ENCODE results near the gene TSTD1.
"Not testable (repeated sequence)": the region's sequence is repeated elsewhere in the genome, so short reads cannot be mapped to it uniquely, and the experiment has no call there.

TSTD1 gene

DNA sequence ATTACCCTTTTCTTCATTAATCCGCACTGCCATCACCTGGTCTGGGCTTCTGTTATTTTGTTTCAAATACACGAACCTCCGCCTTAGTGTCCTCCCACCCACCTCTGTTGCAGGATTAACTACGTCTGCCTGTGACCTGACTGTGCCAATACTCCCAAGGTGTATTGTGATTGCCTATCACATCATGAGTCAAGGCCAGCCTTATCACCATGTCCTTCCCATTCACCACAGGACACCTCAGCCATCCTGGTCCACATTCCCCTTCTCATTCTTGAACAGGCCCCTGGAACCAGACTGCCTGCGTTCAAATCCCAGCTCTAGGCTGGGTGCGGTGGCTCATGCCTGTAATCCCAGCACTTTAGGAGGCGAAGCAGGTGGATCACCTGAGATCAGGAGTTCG is 32.2 kb downstream of the TSTD1 start:
- DNase-seq, result no peak

DNA sequence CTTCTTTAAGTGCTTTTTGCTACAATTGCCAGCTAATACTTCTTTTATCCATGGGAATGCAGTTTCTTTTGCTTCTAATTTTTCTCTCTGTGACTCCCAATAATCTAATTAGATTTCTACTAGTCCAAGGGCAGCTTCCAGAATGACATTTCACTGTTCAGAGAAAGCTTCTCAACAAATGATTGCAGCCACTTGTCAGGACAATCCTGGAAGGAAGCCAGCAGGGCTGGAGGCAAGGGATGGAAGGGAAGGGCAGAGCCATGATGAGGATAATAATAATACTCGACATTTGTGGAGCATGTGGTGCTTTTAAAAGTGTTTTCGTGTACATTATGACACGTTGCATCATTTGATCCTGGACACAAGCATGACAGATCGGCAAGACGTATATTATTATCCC is 37.2 kb downstream of the TSTD1 start:
- DNase-seq, result no peak

DNA sequence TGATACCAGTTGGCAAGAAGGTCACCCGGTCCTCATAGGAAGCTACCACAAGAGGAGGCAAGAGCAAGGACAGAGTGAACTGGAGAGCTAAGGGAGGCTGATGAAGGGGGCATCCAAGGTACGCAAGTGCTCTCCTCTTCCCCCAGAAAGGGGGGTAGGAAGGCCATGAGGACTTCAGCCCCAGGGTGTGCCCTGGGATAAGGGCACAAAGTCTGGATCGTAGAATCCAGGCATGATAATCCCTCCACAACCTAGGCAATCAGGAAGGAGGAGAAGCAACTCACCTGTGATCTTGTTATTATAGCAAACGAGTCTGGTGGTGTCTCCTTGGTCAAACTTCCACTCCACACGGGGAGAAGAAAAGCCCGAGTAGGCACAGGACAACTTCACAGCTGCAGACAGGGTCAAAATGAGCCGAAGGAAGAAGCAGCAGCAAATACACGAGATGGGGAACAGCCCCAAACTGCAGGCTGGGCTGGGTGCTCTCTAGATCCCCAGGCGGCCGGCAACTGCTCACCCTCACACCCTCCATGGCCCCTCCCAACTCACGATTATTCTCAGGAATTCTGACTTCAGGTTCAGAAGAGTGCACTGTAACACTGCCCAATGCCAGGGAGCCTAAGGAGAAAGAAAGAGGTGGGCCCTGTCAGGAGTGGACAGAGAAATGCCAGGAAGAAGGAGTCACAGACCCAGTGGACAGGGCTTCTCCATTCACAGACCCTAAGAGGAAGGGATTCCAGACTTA is 37.9 kb downstream of the TSTD1 start:
- DNase-seq, result no peak

DNA sequence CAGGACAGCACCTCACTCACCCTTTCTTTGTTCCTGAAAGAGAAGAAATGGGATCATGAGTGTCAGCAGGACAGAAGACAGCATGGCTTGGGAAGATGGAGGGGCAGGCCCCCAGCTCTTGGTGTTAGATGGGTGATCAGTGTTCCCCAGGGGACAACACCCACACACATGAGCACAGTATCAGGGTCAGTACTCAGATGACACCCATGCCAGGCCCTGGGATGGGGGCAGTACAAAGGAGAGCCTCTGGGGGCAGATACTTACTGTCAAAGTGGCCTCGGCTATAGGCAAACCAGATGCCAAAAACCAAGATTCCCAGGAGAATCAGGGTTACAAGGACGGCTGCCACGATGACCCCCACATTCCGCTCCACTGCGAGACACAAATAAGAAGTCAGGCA is 39.4 kb downstream of the TSTD1 start:
- DNase-seq, result no peak

DNA sequence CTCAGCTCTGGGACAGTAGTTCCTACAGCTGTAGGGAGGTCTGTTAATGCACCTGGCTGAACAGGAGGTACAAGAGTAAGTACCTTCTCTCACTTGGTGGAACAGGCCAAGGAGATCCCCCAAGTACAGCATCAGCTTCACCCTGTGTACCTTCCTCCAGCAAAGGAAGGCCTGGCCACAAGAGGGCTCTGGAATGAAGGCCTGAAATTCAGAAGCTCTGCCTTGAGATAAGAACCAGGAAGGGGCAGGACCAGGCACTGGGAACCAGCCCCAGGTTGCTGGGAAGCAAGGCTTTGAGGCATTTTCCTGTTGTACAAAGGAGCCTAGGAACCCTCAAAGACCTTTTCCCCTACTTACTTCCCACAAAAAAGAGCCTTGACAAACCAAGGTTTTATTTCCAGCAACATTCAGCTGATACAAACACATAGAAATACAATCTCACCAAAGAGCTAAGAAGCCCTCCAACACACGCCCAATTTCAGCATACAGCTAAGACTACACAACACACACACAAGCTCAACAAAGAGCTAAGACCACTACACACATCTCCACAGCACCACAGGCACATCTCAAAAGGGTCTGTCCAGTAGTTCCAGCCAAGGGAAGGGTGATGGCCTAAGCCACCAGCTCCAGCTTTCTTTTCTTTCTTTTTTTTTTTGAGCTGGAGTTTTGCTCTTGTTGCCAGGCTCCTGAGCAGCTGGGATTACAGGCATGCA is 41.3 kb downstream of the TSTD1 start:
- peak; percentile 56 for DNase-seq

DNA sequence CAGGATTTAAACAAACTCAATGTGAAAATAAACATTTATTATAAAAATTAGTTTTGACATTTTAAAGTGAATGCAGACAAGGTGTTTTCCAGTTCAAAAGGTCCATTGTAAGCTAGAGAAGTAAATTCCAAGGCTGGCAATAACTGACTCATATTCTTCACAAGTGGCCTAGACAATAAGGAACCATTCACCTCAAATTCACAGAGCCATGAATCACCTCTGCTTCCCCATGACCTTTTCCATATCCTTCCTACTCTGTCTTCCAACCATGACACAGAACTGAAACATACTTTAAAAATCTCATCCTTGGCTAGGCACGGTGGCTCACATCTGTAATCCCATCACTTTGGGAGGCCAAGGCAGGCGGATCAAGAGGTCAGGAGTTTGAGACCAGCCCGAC is 42.6 kb downstream of the TSTD1 start:
- DNase-seq, result no peak

DNA sequence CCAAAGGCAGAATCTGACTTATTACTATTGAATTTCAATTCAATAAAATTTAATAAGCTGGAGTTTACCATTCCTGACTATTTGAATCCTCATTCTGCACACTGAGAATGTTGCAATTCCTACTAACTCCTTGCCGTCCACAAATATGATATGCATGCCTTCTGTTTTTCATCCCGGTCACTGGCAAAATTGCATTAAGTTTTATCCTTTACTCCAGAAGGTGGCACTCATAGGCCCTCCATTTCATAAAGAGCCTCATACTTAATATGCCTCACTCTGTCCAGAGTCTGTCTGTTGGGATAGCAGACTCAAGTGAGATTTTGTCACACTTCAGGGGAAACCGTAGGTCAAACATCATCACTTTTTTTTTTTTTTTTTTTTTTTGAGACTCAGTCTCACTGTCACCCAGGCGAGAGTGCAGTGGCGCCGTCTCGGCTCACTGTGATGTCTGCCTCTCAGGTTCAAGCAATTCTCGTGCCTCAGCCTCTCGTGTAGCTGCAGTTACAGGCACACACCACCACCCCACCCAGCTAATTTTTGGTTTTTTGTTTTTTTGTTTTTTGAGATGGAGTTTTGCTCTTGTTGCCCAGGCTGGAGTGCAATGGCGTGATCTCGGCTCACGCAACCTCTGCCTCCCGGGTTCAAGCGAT is 45.1 kb downstream of the TSTD1 start:
- no peak for DNase-seq

DNA sequence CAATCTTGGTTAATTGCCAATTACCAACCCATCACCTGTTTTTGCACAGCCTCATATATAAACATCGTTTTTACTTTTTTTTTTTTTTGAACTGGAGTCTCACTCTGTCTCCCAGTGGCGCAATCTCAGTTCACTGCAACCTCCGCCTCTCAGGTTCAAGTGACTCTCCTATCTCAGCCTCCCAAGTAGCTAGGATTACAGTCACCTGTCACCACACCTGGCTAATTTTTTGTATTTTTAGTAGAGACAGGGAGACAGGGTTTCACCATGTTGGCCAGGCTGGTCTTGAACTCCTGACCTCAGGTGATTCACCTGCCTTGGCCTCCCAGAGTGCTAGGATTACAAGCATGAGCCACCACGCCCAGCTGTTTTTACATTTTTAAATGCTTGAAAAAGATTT is 46.7 kb downstream of the TSTD1 start:
- DNase-seq, result not testable (repeated sequence)
